ENCODE data around the gene NCF4.

Gene NCF4

DNA sequence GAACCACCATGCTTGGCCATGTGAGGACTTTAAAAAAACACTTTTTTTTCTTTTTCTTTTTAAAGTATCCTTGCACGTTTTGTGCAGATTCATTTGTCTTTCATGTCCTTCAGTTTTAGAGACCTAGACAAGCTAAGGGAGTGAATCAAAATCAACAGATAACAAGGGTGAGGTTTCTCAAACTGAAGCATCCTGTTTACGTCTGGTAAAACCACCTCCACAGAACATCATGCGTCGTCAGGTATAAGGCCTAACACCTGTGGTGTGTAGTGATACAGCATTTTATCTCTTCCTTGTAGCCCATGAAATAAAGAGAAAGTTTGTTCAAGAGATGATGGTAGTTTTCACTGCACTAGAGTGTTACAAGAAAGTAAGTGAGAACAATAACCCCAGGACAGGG lies 26.4 kb downstream of the NCF4 start:
- ChIA-PET POLR2A (no interaction called here), CTCF (interaction anchor here (1.0 to 1.5 kb wide), 2 partner anchors 12 to 31 kb away, joined by 3 to 10 read pairs; no protein-coding TSS in a partner anchor)
- no peak overlapping the region for H3K27ac ChIP-seq (ENCODE audit: extremely low read depth, low read depth, low read length)
- H3K36me3 ChIP-seq (ENCODE audit: control insufficient read depth in 2 of 2, insufficient read depth in 1 of 2, low read length in 2 of 2), result no peaks in the 10 kb centered on the region
- no peaks in the 10 kb centered on the region for H3K9me3 ChIP-seq (ENCODE audit: control insufficient read depth, insufficient read depth, low read depth, low read length)
- no peaks in the 10 kb centered on the region for H3K4me1 ChIP-seq (ENCODE audit: control insufficient read depth, insufficient read depth, low read length)
- TF ChIP-seq ZNF114 (tag by site-specific recombination; IDR thresholded peaks at IDR 0.05) (no peak), ZNF560 (tag by site-specific recombination; IDR thresholded peaks at IDR 0.05; ENCODE audit: borderline replicate concordance) (no peak), ZNF660 (tag by site-specific recombination; IDR thresholded peaks at IDR 0.05) (no peak), ZNF561 (tag by site-specific recombination; IDR thresholded peaks at IDR 0.05; ENCODE audit: borderline replicate concordance) (no peak), ZNF266 (tag by site-specific recombination; IDR thresholded peaks at IDR 0.05; ENCODE audit: low read depth) (no peak), ZNF585B (tag by site-specific recombination; IDR thresholded peaks at IDR 0.05) (no peak), KLF8 (tag by site-specific recombination; IDR thresholded peaks at IDR 0.05) (no peak), ZNF670 (tag by site-specific recombination; IDR thresholded peaks at IDR 0.05; ENCODE audit: low read depth) (no peak), ZNF701 (tag by site-specific recombination; IDR thresholded peaks at IDR 0.05) (no peak)
- TF ChIP-seq, protein P1, sequence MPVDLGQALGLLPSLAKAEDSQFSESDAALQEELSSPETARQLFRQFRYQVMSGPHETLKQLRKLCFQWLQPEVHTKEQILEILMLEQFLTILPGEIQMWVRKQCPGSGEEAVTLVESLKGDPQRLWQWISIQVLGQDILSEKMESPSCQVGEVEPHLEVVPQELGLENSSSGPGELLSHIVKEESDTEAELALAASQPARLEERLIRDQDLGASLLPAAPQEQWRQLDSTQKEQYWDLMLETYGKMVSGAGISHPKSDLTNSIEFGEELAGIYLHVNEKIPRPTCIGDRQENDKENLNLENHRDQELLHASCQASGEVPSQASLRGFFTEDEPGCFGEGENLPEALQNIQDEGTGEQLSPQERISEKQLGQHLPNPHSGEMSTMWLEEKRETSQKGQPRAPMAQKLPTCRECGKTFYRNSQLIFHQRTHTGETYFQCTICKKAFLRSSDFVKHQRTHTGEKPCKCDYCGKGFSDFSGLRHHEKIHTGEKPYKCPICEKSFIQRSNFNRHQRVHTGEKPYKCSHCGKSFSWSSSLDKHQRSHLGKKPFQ (tag by site-specific recombination; IDR thresholded peaks at IDR 0.05), result no peak
- TF ChIP-seq, protein P2, sequence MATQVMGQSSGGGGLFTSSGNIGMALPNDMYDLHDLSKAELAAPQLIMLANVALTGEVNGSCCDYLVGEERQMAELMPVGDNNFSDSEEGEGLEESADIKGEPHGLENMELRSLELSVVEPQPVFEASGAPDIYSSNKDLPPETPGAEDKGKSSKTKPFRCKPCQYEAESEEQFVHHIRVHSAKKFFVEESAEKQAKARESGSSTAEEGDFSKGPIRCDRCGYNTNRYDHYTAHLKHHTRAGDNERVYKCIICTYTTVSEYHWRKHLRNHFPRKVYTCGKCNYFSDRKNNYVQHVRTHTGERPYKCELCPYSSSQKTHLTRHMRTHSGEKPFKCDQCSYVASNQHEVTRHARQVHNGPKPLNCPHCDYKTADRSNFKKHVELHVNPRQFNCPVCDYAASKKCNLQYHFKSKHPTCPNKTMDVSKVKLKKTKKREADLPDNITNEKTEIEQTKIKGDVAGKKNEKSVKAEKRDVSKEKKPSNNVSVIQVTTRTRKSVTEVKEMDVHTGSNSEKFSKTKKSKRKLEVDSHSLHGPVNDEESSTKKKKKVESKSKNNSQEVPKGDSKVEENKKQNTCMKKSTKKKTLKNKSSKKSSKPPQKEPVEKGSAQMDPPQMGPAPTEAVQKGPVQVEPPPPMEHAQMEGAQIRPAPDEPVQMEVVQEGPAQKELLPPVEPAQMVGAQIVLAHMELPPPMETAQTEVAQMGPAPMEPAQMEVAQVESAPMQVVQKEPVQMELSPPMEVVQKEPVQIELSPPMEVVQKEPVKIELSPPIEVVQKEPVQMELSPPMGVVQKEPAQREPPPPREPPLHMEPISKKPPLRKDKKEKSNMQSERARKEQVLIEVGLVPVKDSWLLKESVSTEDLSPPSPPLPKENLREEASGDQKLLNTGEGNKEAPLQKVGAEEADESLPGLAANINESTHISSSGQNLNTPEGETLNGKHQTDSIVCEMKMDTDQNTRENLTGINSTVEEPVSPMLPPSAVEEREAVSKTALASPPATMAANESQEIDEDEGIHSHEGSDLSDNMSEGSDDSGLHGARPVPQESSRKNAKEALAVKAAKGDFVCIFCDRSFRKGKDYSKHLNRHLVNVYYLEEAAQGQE (tag by site-specific recombination; IDR thresholded peaks at IDR 0.05), result no peak
- TF ChIP-seq, protein P3, sequence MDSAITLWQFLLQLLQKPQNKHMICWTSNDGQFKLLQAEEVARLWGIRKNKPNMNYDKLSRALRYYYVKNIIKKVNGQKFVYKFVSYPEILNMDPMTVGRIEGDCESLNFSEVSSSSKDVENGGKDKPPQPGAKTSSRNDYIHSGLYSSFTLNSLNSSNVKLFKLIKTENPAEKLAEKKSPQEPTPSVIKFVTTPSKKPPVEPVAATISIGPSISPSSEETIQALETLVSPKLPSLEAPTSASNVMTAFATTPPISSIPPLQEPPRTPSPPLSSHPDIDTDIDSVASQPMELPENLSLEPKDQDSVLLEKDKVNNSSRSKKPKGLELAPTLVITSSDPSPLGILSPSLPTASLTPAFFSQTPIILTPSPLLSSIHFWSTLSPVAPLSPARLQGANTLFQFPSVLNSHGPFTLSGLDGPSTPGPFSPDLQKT (IDR thresholded peaks at IDR 0.05; ENCODE audit: borderline replicate concordance, low read depth, low read length), result no peak
- TF ChIP-seq, protein P4, sequence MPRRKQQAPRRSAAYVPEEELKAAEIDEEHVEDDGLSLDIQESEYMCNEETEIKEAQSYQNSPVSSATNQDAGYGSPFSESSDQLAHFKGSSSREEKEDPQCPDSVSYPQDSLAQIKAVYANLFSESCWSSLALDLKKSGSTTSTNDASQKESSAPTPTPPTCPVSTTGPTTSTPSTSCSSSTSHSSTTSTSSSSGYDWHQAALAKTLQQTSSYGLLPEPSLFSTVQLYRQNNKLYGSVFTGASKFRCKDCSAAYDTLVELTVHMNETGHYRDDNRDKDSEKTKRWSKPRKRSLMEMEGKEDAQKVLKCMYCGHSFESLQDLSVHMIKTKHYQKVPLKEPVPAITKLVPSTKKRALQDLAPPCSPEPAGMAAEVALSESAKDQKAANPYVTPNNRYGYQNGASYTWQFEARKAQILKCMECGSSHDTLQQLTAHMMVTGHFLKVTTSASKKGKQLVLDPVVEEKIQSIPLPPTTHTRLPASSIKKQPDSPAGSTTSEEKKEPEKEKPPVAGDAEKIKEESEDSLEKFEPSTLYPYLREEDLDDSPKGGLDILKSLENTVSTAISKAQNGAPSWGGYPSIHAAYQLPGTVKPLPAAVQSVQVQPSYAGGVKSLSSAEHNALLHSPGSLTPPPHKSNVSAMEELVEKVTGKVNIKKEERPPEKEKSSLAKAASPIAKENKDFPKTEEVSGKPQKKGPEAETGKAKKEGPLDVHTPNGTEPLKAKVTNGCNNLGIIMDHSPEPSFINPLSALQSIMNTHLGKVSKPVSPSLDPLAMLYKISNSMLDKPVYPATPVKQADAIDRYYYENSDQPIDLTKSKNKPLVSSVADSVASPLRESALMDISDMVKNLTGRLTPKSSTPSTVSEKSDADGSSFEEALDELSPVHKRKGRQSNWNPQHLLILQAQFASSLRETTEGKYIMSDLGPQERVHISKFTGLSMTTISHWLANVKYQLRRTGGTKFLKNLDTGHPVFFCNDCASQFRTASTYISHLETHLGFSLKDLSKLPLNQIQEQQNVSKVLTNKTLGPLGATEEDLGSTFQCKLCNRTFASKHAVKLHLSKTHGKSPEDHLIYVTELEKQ (tag by site-specific recombination; IDR thresholded peaks at IDR 0.05; ENCODE audit: borderline replicate concordance), result no peak
- TF ChIP-seq, protein P5, sequence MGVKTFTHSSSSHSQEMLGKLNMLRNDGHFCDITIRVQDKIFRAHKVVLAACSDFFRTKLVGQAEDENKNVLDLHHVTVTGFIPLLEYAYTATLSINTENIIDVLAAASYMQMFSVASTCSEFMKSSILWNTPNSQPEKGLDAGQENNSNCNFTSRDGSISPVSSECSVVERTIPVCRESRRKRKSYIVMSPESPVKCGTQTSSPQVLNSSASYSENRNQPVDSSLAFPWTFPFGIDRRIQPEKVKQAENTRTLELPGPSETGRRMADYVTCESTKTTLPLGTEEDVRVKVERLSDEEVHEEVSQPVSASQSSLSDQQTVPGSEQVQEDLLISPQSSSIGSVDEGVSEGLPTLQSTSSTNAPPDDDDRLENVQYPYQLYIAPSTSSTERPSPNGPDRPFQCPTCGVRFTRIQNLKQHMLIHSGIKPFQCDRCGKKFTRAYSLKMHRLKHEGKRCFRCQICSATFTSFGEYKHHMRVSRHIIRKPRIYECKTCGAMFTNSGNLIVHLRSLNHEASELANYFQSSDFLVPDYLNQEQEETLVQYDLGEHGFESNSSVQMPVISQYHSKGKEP (tag by site-specific recombination; IDR thresholded peaks at IDR 0.05), result no peak
- TF ChIP-seq, protein P6, sequence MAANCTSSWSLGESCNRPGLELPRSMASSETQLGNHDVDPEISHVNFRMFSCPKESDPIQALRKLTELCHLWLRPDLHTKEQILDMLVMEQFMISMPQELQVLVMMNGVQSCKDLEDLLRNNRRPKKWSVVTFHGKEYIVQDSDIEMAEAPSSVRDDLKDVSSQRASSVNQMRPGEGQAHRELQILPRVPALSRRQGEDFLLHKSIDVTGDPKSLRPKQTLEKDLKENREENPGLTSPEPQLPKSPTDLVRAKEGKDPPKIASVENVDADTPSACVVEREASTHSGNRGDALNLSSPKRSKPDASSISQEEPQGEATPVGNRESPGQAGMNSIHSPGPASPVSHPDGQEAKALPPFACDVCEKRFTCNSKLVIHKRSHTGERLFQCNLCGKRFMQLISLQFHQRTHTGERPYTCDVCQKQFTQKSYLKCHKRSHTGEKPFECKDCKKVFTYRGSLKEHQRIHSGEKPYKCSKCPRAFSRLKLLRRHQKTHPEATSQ (tag by site-specific recombination; IDR thresholded peaks at IDR 0.05), result no peak
- no peak overlapping the region for H3K4me3 ChIP-seq (ENCODE audit: low read depth, low read length)

All from HEK293 (cell line).